Neural progenitor cell (in vitro differentiated cells): ENCODE results near the gene GCC1. TPM values are rescaled to one million over a fixed set of nuclear protein-coding genes. Genes with fewer than 3 reads are reported as not detected.

Experiments
- DNase-seq: peaks from one replicate; pipeline ENCODE4 v3.0.0-alpha.2; 2016; ENCODE audit warnings: low spot score
- H2AFZ ChIP-seq: fragments of 200-600 bp; sonication (generic); replicated peaks from 2 replicates; pipeline ENCODE4 v1.6.1; 2016; ENCODE audit warnings: antibody characterized with exemption
- H3F3A ChIP-seq: fragments of 200-600 bp; sonication (generic); 2 replicates; pipeline ENCODE4 v1.6.1; 2016; ENCODE audit warnings: antibody characterized with exemption, low read depth
- H3K27ac ChIP-seq: fragments of 200-600 bp; sonication (generic); 2 replicates; pipeline ENCODE4 v1.5.1; 2016; ENCODE audit warnings: mild to moderate bottlenecking
- H3K27me3 ChIP-seq: fragments of 200-600 bp; sonication (generic); 2 replicates; pipeline ENCODE4 v1.6.1; 2016; ENCODE audit warnings: mild to moderate bottlenecking, moderate library complexity
- H3K36me3 ChIP-seq: fragments of 200-600 bp; sonication (generic); 2 replicates; pipeline ENCODE4 v1.5.1; 2016
- H3K4me1 ChIP-seq: fragments of 200-600 bp; sonication (generic); 2 replicates; pipeline ENCODE4 v1.6.1; 2016; ENCODE audit warnings: mixed run types
- H3K4me2 ChIP-seq: fragments of 200-600 bp; sonication (generic); 2 replicates; pipeline ENCODE4 v1.6.1; 2016
- H3K4me3 ChIP-seq: fragments of 200-600 bp; sonication (generic); 2 replicates; pipeline ENCODE4 v1.5.1; 2016
- H3K79me2 ChIP-seq: fragments of 200-600 bp; sonication (generic); 2 replicates; pipeline ENCODE4 v1.6.1; 2016; ENCODE audit warnings: low read depth
- H3K9ac ChIP-seq: fragments of 200-600 bp; sonication (generic); 2 replicates; pipeline ENCODE4 v1.6.1; 2016
- H3K9me3 ChIP-seq: fragments of 200-600 bp; sonication (generic); 2 replicates; pipeline ENCODE4 v1.5.1; 2016; ENCODE audit warnings: low read depth
- H4K20me1 ChIP-seq: fragments of 200-600 bp; sonication (generic); 2 replicates; pipeline ENCODE4 v1.6.1; 2016; ENCODE audit warnings: low read depth
- H3K27ac Mint-ChIP-seq: 3 replicates; pipeline ENCODE4 v1.8.0; 2021; ENCODE audit warnings: mixed read lengths
- H3K27me3 Mint-ChIP-seq: 2 replicates; pipeline ENCODE4 v1.8.0; 2022; ENCODE audit warnings: low read depth, mild to moderate bottlenecking, inconsistent platforms, moderate library complexity, mixed read lengths; ENCODE audit not compliant: insufficient read depth
- H3K36me3 Mint-ChIP-seq: 3 replicates; pipeline ENCODE4 v1.8.0; 2021; ENCODE audit warnings: mixed read lengths
- H3K4me1 Mint-ChIP-seq: 3 replicates; pipeline ENCODE4 v1.8.0; 2021; ENCODE audit warnings: mixed read lengths
- H3K4me3 Mint-ChIP-seq: 3 replicates; pipeline ENCODE4 v1.8.0; 2021; ENCODE audit warnings: mild to moderate bottlenecking, moderate library complexity, mixed read lengths
- H3K9me3 Mint-ChIP-seq: 3 replicates; pipeline ENCODE4 v1.8.0; 2020; ENCODE audit warnings: mixed read lengths
- EZH2 ChIP-seq: fragments of 200-600 bp; sonication (generic); IDR thresholded peaks from 2 replicates; pipeline ENCODE4 v1.6.1; 2017; ENCODE audit warnings: antibody characterized with exemption, mild to moderate bottlenecking, moderate library complexity
- EZH2phosphoT487 ChIP-seq: fragments of 200-600 bp; sonication (generic); IDR thresholded peaks from 2 replicates; pipeline ENCODE4 v1.6.1; 2017; ENCODE audit warnings: antibody characterized with exemption
- total RNA-seq: library from RNA; depleted of rRNA; stranded (reverse); fragments of >200 nt; gene quantifications from 2 replicates; pipeline ENCODE4 v1.2.3, GENCODE V29; 2015; ENCODE audit warnings: low replicate concordance
- TF ChIP-seq, protein P1 (sequence below): fragments of 200-600 bp; sonication (generic); IDR thresholded peaks from 2 replicates; pipeline ENCODE4 v1.5.1; 2017; ENCODE audit warnings: antibody characterized with exemption, mild to moderate bottlenecking

Gene GCC1
- 7.1 and 13.5 TPM in 2 replicates for total RNA-seq

GRCh38 chr7:127585044-127585953 is at the start of gene GCC1:
Gene GCC1, minus strand, starts transcription at chr7:127585596. Its CDS starts 414 bp downstream, at chr7:127585182.
- Mint-ChIP-seq H3K27ac (peak within 1 kb of the TSS; percentile 79), H3K36me3 (peaks cover 13% of the 10 kb centered on the region), H3K27me3 (peaks cover 4% of the 10 kb centered on the region), H3K9me3 (no peaks in the 10 kb centered on the region), H3K4me1 (peaks cover 28% of the 10 kb centered on the region), H3K4me3 (peak within 1 kb of the TSS; percentile 93)
- peak; percentile 94 for DNase-seq
- Histone ChIP-seq H3K4me2 (peak within 1 kb of the TSS; percentile 99), H3K9me3 (no peaks in the 10 kb centered on the region), H3K9ac (peak within 1 kb of the TSS; percentile 84), H3K79me2 (peaks cover 34% of the 10 kb centered on the region), H3K27me3 (peaks cover 19% of the 10 kb centered on the region), H2AFZ (peak within 1 kb of the TSS; percentile 2), H3F3A (peaks cover 10% of the 10 kb centered on the region), H3K4me3 (peak within 1 kb of the TSS; percentile 66), H4K20me1 (peaks cover 29% of the 10 kb centered on the region), H3K36me3 (no peaks in the 10 kb centered on the region), H3K4me1 (peaks cover 6% of the 10 kb centered on the region), H3K27ac (no peak within 1 kb of the TSS)
- peak; percentile 49 for TF ChIP-seq EZH2
- TF ChIP-seq, protein P1, sequence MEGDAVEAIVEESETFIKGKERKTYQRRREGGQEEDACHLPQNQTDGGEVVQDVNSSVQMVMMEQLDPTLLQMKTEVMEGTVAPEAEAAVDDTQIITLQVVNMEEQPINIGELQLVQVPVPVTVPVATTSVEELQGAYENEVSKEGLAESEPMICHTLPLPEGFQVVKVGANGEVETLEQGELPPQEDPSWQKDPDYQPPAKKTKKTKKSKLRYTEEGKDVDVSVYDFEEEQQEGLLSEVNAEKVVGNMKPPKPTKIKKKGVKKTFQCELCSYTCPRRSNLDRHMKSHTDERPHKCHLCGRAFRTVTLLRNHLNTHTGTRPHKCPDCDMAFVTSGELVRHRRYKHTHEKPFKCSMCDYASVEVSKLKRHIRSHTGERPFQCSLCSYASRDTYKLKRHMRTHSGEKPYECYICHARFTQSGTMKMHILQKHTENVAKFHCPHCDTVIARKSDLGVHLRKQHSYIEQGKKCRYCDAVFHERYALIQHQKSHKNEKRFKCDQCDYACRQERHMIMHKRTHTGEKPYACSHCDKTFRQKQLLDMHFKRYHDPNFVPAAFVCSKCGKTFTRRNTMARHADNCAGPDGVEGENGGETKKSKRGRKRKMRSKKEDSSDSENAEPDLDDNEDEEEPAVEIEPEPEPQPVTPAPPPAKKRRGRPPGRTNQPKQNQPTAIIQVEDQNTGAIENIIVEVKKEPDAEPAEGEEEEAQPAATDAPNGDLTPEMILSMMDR, result no peak

GRCh38 chr7:127632276-127632910 is 47.0 kb upstream of the GCC1 start:
- Histone ChIP-seq H4K20me1 (no peaks in the 10 kb centered on the region), H3K27me3 (no peaks in the 10 kb centered on the region), H3K79me2 (no peaks in the 10 kb centered on the region), H3K4me3 (no peak overlapping the region), H3K9me3 (no peaks in the 10 kb centered on the region), H2AFZ (no peak overlapping the region), H3F3A (no peaks in the 10 kb centered on the region), H3K36me3 (no peaks in the 10 kb centered on the region), H3K9ac (no peak overlapping the region), H3K4me2 (no peak overlapping the region), H3K4me1 (no peaks in the 10 kb centered on the region), H3K27ac (no peak overlapping the region)
- no peak overlapping the region for H3K27ac Mint-ChIP-seq
- H3K4me3 Mint-ChIP-seq, result no peak overlapping the region
- peaks cover 2% of the 10 kb centered on the region for H3K27me3 Mint-ChIP-seq
- H3K36me3 Mint-ChIP-seq, result no peaks in the 10 kb centered on the region
- H3K4me1 Mint-ChIP-seq, result no peaks in the 10 kb centered on the region
- no peaks in the 10 kb centered on the region for H3K9me3 Mint-ChIP-seq
- TF ChIP-seq, protein P1, result no peak
- TF ChIP-seq EZH2, result no peak
- TF ChIP-seq EZH2phosphoT487, result no peak
- no peak for DNase-seq

DNA sequence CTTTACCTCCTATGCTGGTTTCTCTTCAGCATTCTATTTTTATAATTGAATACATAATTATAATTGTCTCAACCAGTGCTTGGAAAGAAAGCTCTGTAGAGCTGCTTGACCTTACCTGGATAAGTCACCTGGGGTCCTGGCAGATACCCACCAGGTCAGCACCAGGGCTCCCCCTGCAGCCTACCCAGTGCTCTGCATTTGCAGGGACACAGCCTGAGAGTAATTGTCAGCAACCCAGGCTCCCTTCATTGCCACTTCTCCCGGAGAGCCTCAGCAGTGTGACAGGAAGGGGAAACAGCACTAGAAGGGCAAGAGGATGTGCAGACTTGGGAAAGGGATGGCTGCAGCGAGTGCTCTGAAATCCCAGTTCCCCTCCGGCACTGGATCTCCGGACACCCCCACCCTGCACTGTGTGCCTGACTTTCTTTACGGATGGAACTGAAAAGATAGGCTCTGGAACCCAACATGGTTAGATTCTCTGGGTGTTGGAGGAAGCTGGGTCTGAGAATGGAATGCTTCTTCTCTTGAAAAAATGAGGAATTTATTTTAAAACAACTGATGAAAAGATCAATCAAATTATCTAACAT is 44.0 kb upstream of the GCC1 start:
- Histone ChIP-seq H4K20me1 (no peaks in the 10 kb centered on the region), H3K27me3 (no peaks in the 10 kb centered on the region), H3K4me3 (no peak overlapping the region), H3F3A (no peaks in the 10 kb centered on the region), H2AFZ (peak overlapping the region; percentile 98), H3K27ac (no peak overlapping the region), H3K4me2 (peak overlapping the region; percentile 40), H3K9me3 (no peaks in the 10 kb centered on the region), H3K79me2 (no peaks in the 10 kb centered on the region), H3K36me3 (no peaks in the 10 kb centered on the region), H3K4me1 (no peaks in the 10 kb centered on the region), H3K9ac (no peak overlapping the region)
- no peaks in the 10 kb centered on the region for H3K36me3 Mint-ChIP-seq
- DNase-seq, result peak; percentile 65
- no peak overlapping the region for H3K27ac Mint-ChIP-seq
- H3K4me3 Mint-ChIP-seq, result no peak overlapping the region
- TF ChIP-seq EZH2phosphoT487 (no peak), EZH2 (no peak)
- TF ChIP-seq, protein P1, result peak; percentile 78
- peaks cover 2% of the 10 kb centered on the region for H3K27me3 Mint-ChIP-seq
- H3K9me3 Mint-ChIP-seq, result no peaks in the 10 kb centered on the region
- no peaks in the 10 kb centered on the region for H3K4me1 Mint-ChIP-seq
